Coronary artery (tissue), 2 donors: ENCODE results near the gene ANAPC4.
"Not testable (repeated sequence)": the region's sequence is repeated elsewhere in the genome, so short reads cannot be mapped to it uniquely, and the experiment has no call there.

ENCODE experiments used
- DNase-seq: peaks from one replicate; pipeline ENCODE4 v3.0.0-alpha.2; 2017; ENCODE audit warnings: low spot score
- H3K27ac ChIP-seq, 2 donors: fragments of 200-600 bp; sonication (generic); one replicate each; pipeline ENCODE4 v1.5.1; 2016 to 2019
- H3K4me3 ChIP-seq: fragments of 200-600 bp; sonication (generic); 2 replicates; pipeline ENCODE4 v1.5.1; 2016; ENCODE audit warnings: mild to moderate bottlenecking, moderate library complexity
- TF ChIP-seq, protein P1 (sequence below): fragments of 200-600 bp; sonication (generic); IDR thresholded peaks from one replicate; pipeline ENCODE4 v1.5.1; 2019; ENCODE audit warnings: antibody characterized with exemption

Gene ANAPC4

DNA sequence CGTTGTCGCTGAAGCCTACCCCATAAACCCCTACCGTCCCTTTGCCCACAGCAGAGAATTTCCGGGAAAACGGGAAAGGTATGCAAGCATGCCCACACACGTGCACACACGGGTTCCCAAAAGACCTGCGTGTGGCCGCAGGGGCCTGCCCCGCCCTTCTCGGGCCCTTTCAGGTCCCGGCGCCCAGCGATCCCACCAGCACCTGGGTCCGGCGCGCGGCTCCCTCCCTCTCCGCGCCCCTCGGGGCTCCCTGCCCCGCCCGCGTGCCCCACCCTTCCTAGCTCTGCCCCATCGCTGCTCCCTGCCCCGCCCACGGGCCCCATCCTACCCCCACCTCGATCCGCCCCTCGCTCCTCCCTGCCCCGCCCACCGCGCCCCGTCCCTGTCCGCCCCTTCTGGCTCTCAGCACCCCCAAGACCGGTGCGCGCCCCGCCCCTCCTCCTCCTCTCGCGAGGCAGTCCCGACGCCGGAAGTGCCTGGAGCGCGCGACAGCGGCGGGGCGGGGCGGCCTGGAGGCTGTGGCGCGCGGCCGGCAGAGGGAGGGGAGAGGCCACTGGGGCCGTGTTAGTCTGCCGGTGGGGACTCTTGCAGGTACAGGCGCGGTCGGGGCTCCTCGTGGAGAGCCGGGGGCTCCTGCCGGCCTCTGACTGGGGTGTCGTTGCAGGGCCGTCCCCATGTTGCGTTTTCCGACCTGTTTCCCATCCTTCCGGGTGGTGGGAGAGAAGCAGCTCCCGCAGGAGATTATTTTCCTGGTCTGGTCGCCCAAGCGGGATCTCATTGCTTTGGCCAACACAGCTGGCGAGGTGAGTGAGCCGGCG, at the start of gene ANAPC4:
ANAPC4 (plus strand) TSS at position 510 of the 818 bp plus-strand sequence; CDS start at position 675, 165 bp downstream.
- peak; percentile 94 for DNase-seq
- Histone ChIP-seq H3K27ac (peak within 1 kb of the TSS; percentile 72 to 94), H3K4me3 (peak within 1 kb of the TSS; percentile 81)
- TF ChIP-seq, protein P1, sequence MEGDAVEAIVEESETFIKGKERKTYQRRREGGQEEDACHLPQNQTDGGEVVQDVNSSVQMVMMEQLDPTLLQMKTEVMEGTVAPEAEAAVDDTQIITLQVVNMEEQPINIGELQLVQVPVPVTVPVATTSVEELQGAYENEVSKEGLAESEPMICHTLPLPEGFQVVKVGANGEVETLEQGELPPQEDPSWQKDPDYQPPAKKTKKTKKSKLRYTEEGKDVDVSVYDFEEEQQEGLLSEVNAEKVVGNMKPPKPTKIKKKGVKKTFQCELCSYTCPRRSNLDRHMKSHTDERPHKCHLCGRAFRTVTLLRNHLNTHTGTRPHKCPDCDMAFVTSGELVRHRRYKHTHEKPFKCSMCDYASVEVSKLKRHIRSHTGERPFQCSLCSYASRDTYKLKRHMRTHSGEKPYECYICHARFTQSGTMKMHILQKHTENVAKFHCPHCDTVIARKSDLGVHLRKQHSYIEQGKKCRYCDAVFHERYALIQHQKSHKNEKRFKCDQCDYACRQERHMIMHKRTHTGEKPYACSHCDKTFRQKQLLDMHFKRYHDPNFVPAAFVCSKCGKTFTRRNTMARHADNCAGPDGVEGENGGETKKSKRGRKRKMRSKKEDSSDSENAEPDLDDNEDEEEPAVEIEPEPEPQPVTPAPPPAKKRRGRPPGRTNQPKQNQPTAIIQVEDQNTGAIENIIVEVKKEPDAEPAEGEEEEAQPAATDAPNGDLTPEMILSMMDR: no peak

GRCh38 chr4:25328463-25328862, 48.6 kb upstream of the ANAPC4 start:
- not testable (repeated sequence) for H3K27ac ChIP-seq, DNase-seq, H3K4me3 ChIP-seq

- Histone ChIP-seq H3K27ac (no peak overlapping the region), H3K4me3 (no peak overlapping the region)
- DNase-seq: no peak
- TF ChIP-seq, protein P1: no peak
These were observed 46.7 kb upstream of the ANAPC4 start for GRCh38 chr4:25330335-25330734.

DNA sequence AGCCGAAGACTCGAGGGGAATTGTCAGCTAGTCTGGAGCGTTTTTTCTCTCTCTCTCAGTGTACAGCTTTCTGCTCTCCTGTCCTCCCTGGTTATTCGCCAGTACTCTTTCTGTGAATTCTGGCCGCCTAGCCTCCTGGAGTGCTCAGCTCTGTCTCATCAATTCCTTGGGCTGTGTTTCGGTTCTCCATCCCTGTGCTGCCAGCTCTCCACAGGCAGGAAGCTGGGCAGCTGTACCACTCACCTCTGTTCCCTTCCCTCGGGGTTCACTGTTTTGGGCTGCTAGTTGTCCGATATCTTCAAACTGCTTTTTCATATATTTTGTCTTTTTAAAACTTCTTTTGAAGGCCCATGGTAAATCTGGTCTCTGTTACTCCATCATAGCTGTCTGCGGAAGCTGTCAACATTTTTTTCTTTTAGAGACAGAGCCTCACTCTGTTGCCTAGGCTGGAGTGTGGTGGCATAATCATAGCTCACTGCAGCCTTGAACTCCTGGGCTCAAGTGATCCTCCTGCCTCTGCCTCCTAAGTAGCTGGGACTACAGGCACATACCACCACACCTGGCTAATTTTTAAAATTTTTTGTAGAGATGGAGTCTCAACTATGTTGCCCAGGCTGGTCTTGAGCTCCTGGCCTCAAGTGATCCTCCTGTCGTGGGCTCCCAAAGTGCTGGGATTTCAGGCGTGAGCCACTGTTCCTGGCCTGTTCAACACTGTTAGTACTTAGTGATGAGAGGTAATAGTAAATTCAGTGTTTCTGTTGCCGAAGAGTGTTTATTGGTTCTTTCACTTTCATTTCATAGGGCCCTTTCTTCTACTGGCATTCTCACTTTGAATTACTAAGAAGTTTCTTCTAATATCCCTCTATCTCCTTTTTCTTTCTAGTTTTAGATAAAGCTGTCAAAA, 45.9 kb upstream of the ANAPC4 start:
- no peak for DNase-seq
- Histone ChIP-seq H3K27ac (no peak overlapping the region), H3K4me3 (peak overlapping the region; percentile 17)
- TF ChIP-seq, protein P1: no peak

DNA sequence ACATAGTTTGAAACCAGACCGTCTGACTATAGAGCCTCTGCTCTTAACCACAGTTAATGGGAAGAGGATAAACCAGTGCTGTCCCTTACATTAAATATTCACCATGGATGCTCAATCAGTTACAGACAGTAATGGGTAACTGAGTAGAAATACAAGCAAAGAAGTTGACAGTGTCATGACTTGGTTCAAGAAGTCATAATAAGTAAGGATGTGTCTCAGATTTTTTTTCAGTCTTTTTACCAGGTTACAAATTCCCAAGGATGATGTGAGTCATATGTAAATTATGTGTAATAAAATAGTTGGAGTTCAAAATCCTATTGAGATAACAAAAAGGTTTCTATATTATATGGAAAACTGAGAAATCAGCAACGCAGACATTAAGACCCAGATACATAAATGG, 33.4 kb upstream of the ANAPC4 start:
- Histone ChIP-seq H3K4me3 (no peak overlapping the region), H3K27ac (no peak overlapping the region)
- no peak for DNase-seq
- TF ChIP-seq, protein P1: no peak

GRCh38 chr4:25345744-25346143, 31.3 kb upstream of the ANAPC4 start:
- H3K27ac ChIP-seq: no peak overlapping the region
- H3K4me3 ChIP-seq: no peak overlapping the region
- TF ChIP-seq, protein P1: no peak
- no peak for DNase-seq

- no peak for DNase-seq
- TF ChIP-seq, protein P1: no peak
- Histone ChIP-seq H3K27ac (no peak overlapping the region), H3K4me3 (no peak overlapping the region)
These were observed 30.1 kb upstream of the ANAPC4 start for GRCh38 chr4:25346913-25347312.
